Parathyroid adenoma (tissue), 2 donors: Measurements from ENCODE around the gene TLE2.

Experiments
- H2AFZ ChIP-seq: fragments of 300-600 bp; sonication (generic); one replicate; pipeline ENCODE4 v1.7.0; 2017; ENCODE audit warnings: antibody characterized with exemption, mild to moderate bottlenecking
- H3K27ac ChIP-seq: fragments of 300-600 bp; sonication (generic); one replicate; pipeline ENCODE4 v1.7.0; 2017
- H3K27me3 ChIP-seq: fragments of 300-600 bp; sonication (generic); one replicate; pipeline ENCODE4 v1.7.0; 2017; ENCODE audit warnings: low read length; ENCODE audit not compliant: control insufficient read depth, insufficient read depth
- H3K36me3 ChIP-seq: fragments of 300-600 bp; sonication (generic); one replicate; pipeline ENCODE4 v1.7.0; 2017; ENCODE audit warnings: low read length; ENCODE audit not compliant: control insufficient read depth, insufficient read depth
- H3K4me1 ChIP-seq: fragments of 300-600 bp; sonication (generic); one replicate; pipeline ENCODE4 v1.7.0; 2017; ENCODE audit warnings: control low read depth
- H3K4me2 ChIP-seq: fragments of 300-600 bp; sonication (generic); one replicate; pipeline ENCODE4 v1.7.0; 2017; ENCODE audit warnings: low read length
- H3K4me3 ChIP-seq: fragments of 300-600 bp; sonication (generic); one replicate; pipeline ENCODE4 v1.7.0; 2017; ENCODE audit warnings: low read depth, low read length
- H3K79me2 ChIP-seq: fragments of 300-600 bp; sonication (generic); one replicate; pipeline ENCODE4 v1.7.0; 2017; ENCODE audit warnings: control low read depth
- H3K9ac ChIP-seq: fragments of 300-600 bp; sonication (generic); one replicate; pipeline ENCODE4 v1.7.0; 2017; ENCODE audit warnings: mild to moderate bottlenecking
- H3K9me3 ChIP-seq: fragments of 300-600 bp; sonication (generic); one replicate; pipeline ENCODE4 v1.7.0; 2017; ENCODE audit warnings: low read length; ENCODE audit not compliant: control insufficient read depth
- CTCF ChIP-seq: fragments of 300-600 bp; sonication (generic); IDR thresholded peaks from one replicate; pipeline ENCODE4 v1.7.0; 2017; ENCODE audit warnings: antibody characterized with exemption, mild to moderate bottlenecking
- donor health status: primary hyperparathyroidism.

Gene TLE2

GRCh38 chr19:3071768-3072167 lies 42.7 kb upstream of the TLE2 start:
- no peaks in the 10 kb centered on the region for H3K9me3 ChIP-seq

DNA sequence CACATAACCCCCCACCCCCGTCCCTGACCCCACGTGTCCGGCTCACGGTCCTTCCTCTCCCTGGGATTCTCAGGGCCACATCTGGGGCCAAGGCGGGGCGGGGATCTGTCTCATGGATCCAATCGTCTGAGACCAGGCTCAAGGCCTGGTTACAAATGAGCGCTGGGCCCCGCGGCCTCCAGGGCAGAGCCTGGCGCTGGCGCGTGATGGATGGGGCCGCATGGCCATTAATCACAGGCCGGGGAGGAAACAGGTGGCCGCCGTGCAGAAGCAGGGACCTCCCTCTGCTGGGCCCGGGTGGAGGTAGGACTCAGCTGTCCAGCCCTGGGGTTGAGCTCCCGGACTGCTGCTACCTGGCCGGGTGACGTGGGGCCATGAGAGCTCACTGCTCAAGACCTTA lies 39.0 kb upstream of the TLE2 start:
- TF ChIP-seq CTCF = no peak
- no peak overlapping the region for H3K27ac ChIP-seq
- no peaks in the 10 kb centered on the region for H3K36me3 ChIP-seq
- H3K27me3 ChIP-seq = no peaks in the 10 kb centered on the region
- H3K9ac ChIP-seq = no peak overlapping the region
- no peaks in the 10 kb centered on the region for H3K79me2 ChIP-seq
- H3K9me3 ChIP-seq = no peaks in the 10 kb centered on the region
- no peak overlapping the region for H2AFZ ChIP-seq
- H3K4me1 ChIP-seq = peaks cover 3% of the 10 kb centered on the region
- H3K4me3 ChIP-seq = no peak overlapping the region
- H3K4me2 ChIP-seq = no peak overlapping the region

More at GRCh38 chr19:3071768-3072167, 42.7 kb upstream of the TLE2 start:
- Histone ChIP-seq H3K27ac (no peak overlapping the region), H3K4me1 (no peaks in the 10 kb centered on the region), H3K4me3 (no peak overlapping the region), H3K36me3 (no peaks in the 10 kb centered on the region), H3K9ac (no peak overlapping the region), H3K4me2 (no peak overlapping the region), H3K79me2 (no peaks in the 10 kb centered on the region), H2AFZ (no peak overlapping the region), H3K27me3 (no peaks in the 10 kb centered on the region)
- TF ChIP-seq CTCF = no peak

GRCh38 chr19:3067563-3067962 lies 38.5 kb upstream of the TLE2 start:
- H3K4me1 ChIP-seq = peaks cover 4% of the 10 kb centered on the region
- no peak overlapping the region for H3K27ac ChIP-seq
- TF ChIP-seq CTCF = no peak
- H3K9ac ChIP-seq = no peak overlapping the region
- H3K4me2 ChIP-seq = no peak overlapping the region
- H3K4me3 ChIP-seq = no peak overlapping the region
- H3K9me3 ChIP-seq = no peaks in the 10 kb centered on the region
- no peaks in the 10 kb centered on the region for H3K27me3 ChIP-seq
- no peak overlapping the region for H2AFZ ChIP-seq
- H3K36me3 ChIP-seq = no peaks in the 10 kb centered on the region
- H3K79me2 ChIP-seq = no peaks in the 10 kb centered on the region

- Histone ChIP-seq H3K27me3 (no peaks in the 10 kb centered on the region), H3K9me3 (no peaks in the 10 kb centered on the region), H3K9ac (no peak overlapping the region), H3K4me2 (no peak overlapping the region), H3K4me1 (peaks cover 4% of the 10 kb centered on the region), H2AFZ (no peak overlapping the region), H3K36me3 (no peaks in the 10 kb centered on the region), H3K4me3 (no peak overlapping the region), H3K27ac (no peak overlapping the region), H3K79me2 (no peaks in the 10 kb centered on the region)
- no peak for TF ChIP-seq CTCF
These were observed 37.5 kb upstream of the TLE2 start for GRCh38 chr19:3066482-3067049.

DNA sequence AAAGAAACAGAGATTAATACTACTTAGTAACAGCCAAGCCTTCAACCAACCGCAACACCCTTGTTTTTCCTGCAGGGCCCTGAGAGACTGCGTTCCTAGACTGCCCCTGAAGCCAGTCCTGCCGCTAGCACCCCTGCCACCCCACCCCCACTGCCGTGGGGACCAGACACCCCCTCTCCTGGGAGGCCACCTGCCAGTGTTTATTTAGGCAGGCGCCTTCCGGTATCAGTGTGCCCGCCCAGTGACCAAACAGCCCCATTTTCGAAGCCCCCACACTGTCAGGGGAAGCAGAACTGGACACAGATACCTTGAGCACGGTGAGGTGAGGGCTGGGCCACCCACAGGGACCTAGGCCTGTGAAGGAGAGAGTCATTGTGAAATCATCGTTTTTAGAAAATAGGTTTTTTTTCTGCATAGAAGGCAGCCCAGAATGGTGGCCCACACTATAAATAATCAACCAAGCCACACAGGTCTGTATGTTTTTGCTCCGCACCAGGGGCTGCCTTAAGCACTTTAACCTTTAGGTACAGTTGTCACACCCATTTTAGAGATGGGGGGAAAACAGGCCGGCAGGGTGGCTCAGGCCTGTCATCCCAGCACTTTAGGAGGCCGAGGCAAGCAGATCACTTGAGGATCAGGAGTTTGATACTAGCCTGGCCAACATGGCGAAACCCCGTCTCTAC lies 36.7 kb upstream of the TLE2 start:
- no peaks in the 10 kb centered on the region for H3K27me3 ChIP-seq
- peaks cover 4% of the 10 kb centered on the region for H3K4me1 ChIP-seq
- H3K4me3 ChIP-seq = no peak overlapping the region
- no peak overlapping the region for H3K27ac ChIP-seq
- H3K79me2 ChIP-seq = no peaks in the 10 kb centered on the region
- H3K36me3 ChIP-seq = no peaks in the 10 kb centered on the region
- H2AFZ ChIP-seq = no peak overlapping the region
- H3K4me2 ChIP-seq = no peak overlapping the region
- no peak overlapping the region for H3K9ac ChIP-seq
- TF ChIP-seq CTCF = no peak
- no peaks in the 10 kb centered on the region for H3K9me3 ChIP-seq
